NT2/D1 (cell line): ENCODE measurements around the gene KLHL40.

Experiments
- DNase-seq: peaks from one replicate; pipeline ENCODE4 v3.0.0-alpha.2; 2011; ENCODE audit warnings: low read depth, low spot score
- H3K27me3 ChIP-seq: 2 replicates; pipeline ENCODE4 v1.6.0; 2011; ENCODE audit warnings: mild to moderate bottlenecking; ENCODE audit not compliant: insufficient read length, insufficient read depth
- H3K36me3 ChIP-seq: 2 replicates; pipeline ENCODE4 v1.6.1; 2011; ENCODE audit warnings: mild to moderate bottlenecking, low read length, mixed read lengths; ENCODE audit not compliant: insufficient read depth, insufficient read length
- H3K4me1 ChIP-seq: 2 replicates; pipeline ENCODE4 v1.5.1; 2011; ENCODE audit not compliant: insufficient read depth, insufficient read length
- H3K4me3 ChIP-seq: 2 replicates; pipeline ENCODE4 v1.5.1; 2011; ENCODE audit warnings: low read depth; ENCODE audit not compliant: insufficient read length
- H3K9ac ChIP-seq: 2 replicates; pipeline ENCODE4 v1.6.0; 2011; ENCODE audit warnings: low read depth; ENCODE audit not compliant: insufficient read length
- H3K9me3 ChIP-seq: 2 replicates; pipeline ENCODE4 v1.5.1; 2011; ENCODE audit warnings: mild to moderate bottlenecking, low read length; ENCODE audit not compliant: insufficient read depth
- SUZ12 ChIP-seq: IDR thresholded peaks from 2 replicates; pipeline ENCODE4 v1.6.1; 2011; ENCODE audit not compliant: insufficient read length, insufficient read depth; ENCODE audit errors: extremely low read depth
- YY1 ChIP-seq: IDR thresholded peaks from 2 replicates; pipeline ENCODE4 v1.6.1; 2011; ENCODE audit not compliant: insufficient read length, insufficient read depth
- ZNF274 ChIP-seq: IDR thresholded peaks from 2 replicates; pipeline ENCODE4 v1.6.1; 2011; ENCODE audit warnings: mild to moderate bottlenecking, low read depth, low read length

The KLHL40 gene

DNA sequence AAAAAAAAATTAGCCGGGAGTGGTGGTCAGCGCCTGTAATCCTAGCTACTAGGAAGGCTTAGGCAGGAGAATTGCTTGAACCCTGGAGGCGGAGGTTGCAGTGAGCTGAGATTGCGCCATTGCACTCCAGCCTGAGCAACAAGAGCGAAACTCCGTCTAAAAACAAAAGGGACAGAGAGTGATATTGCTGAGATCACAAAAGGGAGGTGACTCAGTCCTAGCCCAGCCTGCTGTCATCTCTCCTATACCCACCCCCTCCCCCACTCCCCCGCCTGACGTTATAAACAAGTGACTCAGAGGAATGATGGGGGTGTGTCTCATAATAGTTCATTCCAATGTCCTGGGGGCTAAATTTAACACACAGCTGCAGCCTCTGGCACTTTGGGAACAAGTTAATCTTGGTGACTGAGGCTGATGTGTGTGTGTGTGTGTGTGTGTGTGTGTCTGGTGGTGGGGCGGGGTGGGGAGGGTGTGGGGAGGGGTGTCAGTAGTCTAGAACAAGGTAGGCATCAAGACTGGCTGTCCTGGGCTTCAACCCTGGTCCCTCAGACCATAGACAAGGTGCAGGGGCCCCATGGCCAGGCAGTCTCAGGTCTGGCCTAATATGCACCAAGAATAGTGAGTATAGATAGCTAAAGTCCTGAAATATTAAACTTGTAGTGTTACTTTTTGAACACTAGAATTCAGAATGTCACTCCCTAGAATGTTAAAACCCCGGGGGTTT lies 1.3 kb upstream of the KLHL40 start:
- Histone ChIP-seq H3K4me1 (peaks cover 5% of the 10 kb centered on the region), H3K9me3 (no peaks in the 10 kb centered on the region), H3K36me3 (no peaks in the 10 kb centered on the region), H3K9ac (no peak overlapping the region), H3K4me3 (no peak overlapping the region), H3K27me3 (no peaks in the 10 kb centered on the region)
- no peak for TF ChIP-seq ZNF274
- no peak for TF ChIP-seq SUZ12
- TF ChIP-seq YY1, result no peak
- peak; percentile 42 for DNase-seq

DNA sequence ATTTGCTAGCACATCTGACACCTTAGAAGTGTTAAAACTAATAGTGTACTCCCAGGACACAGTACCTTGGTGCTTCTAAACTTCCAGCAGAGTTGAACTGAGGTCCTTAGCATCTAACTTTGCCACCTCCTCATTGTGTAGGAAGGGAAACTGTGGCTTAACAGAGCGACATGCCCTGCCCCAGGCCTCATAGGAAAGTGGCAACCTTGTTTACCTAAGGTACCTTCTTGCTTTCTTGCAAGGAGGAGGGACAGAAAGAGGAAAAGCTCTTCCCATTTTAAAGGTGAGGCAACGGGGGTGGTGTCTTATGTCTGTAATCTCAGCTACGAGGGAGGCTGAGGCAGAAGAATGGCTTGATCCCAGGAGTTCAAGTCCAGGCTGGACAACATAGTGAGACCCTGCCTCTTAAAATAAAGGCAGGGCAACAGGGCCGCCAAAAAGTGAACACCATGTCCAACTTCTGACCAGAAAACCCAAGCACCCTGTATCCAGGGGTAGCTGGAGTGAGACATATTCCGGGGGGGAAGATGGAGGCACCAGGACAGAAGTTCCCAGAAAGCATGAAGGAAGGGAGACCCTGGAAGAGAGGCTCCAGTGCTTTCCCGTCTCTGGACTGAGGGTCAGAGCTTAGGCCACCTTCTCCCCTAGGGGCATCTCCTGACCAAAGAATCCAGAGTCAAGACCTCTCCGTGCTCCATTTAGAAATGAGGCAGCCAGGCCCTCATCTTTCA lies 540 bp upstream of the KLHL40 start:
- no peaks in the 10 kb centered on the region for H3K9me3 ChIP-seq
- TF ChIP-seq YY1, result no peak
- TF ChIP-seq SUZ12, result no peak
- TF ChIP-seq ZNF274, result no peak
- H3K4me1 ChIP-seq, result peaks cover 7% of the 10 kb centered on the region
- no peaks in the 10 kb centered on the region for H3K36me3 ChIP-seq
- H3K4me3 ChIP-seq, result no peak overlapping the region
- H3K9ac ChIP-seq, result no peak overlapping the region
- H3K27me3 ChIP-seq, result no peaks in the 10 kb centered on the region
- DNase-seq, result no peak

DNA sequence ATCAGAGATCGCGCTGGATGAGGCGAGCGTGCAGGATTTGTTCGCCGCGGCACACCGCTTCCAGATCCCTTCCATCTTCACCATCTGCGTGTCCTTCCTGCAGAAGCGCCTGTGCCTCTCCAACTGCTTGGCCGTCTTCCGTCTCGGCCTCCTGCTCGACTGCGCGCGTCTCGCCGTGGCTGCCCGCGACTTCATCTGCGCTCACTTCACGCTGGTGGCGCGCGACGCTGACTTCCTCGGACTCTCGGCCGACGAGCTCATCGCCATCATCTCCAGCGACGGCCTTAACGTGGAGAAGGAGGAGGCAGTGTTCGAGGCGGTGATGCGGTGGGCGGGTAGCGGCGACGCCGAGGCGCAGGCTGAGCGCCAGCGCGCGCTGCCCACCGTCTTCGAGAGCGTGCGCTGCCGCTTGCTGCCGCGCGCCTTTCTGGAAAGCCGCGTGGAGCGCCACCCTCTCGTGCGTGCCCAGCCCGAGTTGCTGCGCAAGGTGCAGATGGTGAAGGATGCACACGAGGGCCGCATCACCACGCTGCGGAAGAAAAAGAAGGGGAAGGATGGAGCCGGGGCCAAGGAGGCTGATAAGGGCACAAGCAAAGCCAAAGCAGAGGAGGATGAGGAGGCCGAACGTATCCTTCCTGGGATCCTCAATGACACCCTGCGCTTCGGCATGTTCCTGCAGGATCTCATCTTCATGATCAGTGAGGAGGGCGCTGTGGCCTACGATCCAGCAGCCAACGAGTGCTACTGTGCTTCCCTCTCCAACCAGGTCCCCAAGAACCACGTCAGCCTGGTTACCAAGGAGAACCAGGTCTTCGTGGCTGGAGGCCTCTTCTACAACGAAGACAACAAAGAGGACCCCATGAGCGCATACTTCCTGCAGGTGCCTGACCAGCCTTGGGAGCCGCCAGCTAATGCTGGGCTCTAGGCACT lies 819 bp downstream of the KLHL40 start:
- Histone ChIP-seq H3K9ac (no peak overlapping the region), H3K36me3 (no peaks in the 10 kb centered on the region), H3K4me1 (peaks cover 11% of the 10 kb centered on the region), H3K4me3 (no peak overlapping the region), H3K9me3 (no peaks in the 10 kb centered on the region), H3K27me3 (peaks cover 2% of the 10 kb centered on the region)
- no peak for DNase-seq
- TF ChIP-seq ZNF274 (no peak), YY1 (no peak), SUZ12 (no peak)

DNA sequence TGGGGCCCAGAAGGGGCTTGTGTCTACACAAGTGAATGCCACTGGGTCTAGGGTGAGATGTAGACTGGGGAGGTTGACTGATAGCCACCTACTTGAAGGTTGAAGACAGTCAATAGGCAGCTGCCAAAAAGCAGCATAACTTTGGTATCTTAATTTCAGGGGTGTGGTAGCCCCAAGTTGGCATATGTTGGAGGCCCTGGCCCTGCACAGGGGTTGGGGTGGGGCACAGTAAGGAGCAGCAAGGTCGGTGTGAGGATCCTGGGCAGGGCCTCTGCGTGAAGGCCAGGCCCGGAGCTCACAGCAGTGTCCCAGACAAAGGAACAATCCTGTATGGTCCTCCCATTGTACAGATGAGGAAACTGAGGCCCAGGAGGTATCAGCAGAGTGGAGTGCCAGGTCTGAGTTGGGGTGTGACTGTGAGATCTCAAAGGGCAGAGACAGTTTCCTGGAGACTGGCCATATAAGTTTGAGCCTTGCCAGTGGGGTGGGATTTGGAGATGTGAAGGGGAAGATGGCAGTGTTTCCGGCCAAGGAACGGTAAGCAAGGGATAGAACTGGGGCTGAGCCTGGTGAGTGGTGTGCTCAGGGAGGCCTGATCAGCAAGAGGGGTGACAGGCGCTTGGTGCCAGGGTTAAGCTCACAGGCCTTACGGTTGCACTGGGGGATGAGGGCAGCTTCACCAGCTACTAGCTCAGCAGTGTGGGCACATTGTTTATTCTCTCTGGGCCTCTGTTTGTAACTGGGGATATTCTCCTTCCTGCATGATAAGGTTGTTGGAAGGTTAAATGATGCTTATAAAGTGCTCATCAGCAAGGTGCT lies 1.7 kb downstream of the KLHL40 start:
- H3K27me3 ChIP-seq, result peaks cover 3% of the 10 kb centered on the region
- no peak for TF ChIP-seq YY1
- no peak for TF ChIP-seq SUZ12
- no peak overlapping the region for H3K9ac ChIP-seq
- H3K4me1 ChIP-seq, result peaks cover 11% of the 10 kb centered on the region
- H3K4me3 ChIP-seq, result no peak overlapping the region
- H3K36me3 ChIP-seq, result no peaks in the 10 kb centered on the region
- no peak for DNase-seq
- no peaks in the 10 kb centered on the region for H3K9me3 ChIP-seq

- H3K36me3 ChIP-seq, result no peaks in the 10 kb centered on the region
- peaks cover 11% of the 10 kb centered on the region for H3K4me1 ChIP-seq
- DNase-seq, result no peak
- no peak overlapping the region for H3K9ac ChIP-seq
- TF ChIP-seq ZNF274 (no peak), YY1 (no peak), SUZ12 (no peak)
- H3K27me3 ChIP-seq, result peaks cover 4% of the 10 kb centered on the region
- H3K4me3 ChIP-seq, result no peak overlapping the region
- no peaks in the 10 kb centered on the region for H3K9me3 ChIP-seq
Observed at GRCh38 chr3:42688016-42688415, 2.7 kb downstream of the KLHL40 start.

DNA sequence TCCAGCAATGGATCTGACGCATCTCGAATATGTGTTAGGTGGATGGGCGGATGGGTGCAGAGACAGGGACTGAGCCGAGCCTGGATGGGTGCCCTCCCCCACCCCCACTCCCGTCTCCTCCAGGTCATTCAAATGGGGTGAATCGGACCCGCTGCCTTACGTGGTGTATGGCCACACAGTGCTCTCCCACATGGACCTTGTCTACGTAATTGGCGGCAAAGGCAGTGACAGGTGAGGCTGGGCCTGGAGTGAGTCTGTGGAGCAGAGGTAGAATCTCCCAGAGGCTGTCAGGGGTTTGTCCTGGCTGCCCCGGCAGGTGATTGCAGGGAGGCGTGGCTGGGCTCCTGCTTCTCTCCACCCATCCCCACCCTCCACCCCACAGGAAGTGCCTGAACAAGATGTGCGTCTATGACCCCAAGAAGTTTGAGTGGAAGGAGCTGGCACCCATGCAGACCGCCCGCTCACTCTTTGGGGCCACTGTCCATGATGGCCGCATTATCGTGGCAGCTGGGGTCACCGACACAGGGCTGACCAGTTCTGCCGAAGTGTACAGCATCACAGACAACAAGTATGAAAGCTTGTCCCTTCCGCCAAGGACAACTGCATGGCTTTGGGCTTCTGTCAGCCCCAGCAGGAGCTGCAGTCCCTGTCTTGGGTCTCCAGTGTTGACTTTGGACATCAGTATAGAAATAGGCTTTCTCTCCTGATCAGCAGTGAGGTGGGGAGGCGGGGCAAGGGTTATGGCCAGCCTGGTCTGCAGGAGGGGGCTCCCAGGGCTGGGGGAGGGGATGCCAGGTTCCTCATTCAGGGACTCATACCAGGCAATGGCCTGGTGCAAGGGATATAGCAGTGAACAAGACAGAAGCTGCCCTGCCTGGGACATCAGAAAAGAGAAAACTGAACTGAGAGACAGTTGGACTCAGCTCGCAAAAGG lies 3.4 kb downstream of the KLHL40 start:
- Histone ChIP-seq H3K9me3 (no peaks in the 10 kb centered on the region), H3K36me3 (no peaks in the 10 kb centered on the region), H3K4me3 (no peak overlapping the region), H3K4me1 (peaks cover 9% of the 10 kb centered on the region), H3K27me3 (peaks cover 4% of the 10 kb centered on the region), H3K9ac (no peak overlapping the region)
- no peak for DNase-seq
- no peak for TF ChIP-seq ZNF274
- TF ChIP-seq YY1, result no peak
- TF ChIP-seq SUZ12, result no peak
